ENCODE measurements around the gene MALRD1.

- TF ChIP-seq CTCF (IDR thresholded peaks at IDR 0.05), result no peak
- no peak for TF ChIP-seq EZH2phosphoT487 (IDR thresholded peaks at IDR 0.05)
Observed at GRCh38 chr10:19451356-19451755, 402.8 kb downstream of the MALRD1 start.

All from neural progenitor cell (in vitro differentiated cells).